C4-2B (cell line): ENCODE data around the gene DCHS1.

Experiments used
- ZFX ChIP-seq: fragments of 450-650 bp; IDR thresholded peaks from 2 replicates; pipeline ENCODE4 v1.6.1; 2017
- TF ChIP-seq, protein P1 (sequence below): fragments of 450-650 bp; conservative IDR thresholded peaks from 2 replicates; pipeline ENCODE4 v1.5.1; 2017; ENCODE audit warnings: mild to moderate bottlenecking

GRCh38 chr11:6682591-6682935 is 27.0 kb upstream of the DCHS1 start:
- TF ChIP-seq, protein P1, sequence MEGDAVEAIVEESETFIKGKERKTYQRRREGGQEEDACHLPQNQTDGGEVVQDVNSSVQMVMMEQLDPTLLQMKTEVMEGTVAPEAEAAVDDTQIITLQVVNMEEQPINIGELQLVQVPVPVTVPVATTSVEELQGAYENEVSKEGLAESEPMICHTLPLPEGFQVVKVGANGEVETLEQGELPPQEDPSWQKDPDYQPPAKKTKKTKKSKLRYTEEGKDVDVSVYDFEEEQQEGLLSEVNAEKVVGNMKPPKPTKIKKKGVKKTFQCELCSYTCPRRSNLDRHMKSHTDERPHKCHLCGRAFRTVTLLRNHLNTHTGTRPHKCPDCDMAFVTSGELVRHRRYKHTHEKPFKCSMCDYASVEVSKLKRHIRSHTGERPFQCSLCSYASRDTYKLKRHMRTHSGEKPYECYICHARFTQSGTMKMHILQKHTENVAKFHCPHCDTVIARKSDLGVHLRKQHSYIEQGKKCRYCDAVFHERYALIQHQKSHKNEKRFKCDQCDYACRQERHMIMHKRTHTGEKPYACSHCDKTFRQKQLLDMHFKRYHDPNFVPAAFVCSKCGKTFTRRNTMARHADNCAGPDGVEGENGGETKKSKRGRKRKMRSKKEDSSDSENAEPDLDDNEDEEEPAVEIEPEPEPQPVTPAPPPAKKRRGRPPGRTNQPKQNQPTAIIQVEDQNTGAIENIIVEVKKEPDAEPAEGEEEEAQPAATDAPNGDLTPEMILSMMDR: no peak
- no peak for TF ChIP-seq ZFX
